ENCODE data around the gene NOXO1.
"Not testable (repeated sequence)": the region's sequence is repeated elsewhere in the genome, so short reads cannot be mapped to it uniquely, and the experiment has no call there.

Gene NOXO1

GRCh38 chr16:1981398-1981836 is at the start of gene NOXO1:
Gene NOXO1 (minus strand): TSS chr16:1981469. CDS start chr16:1981179, 290 bp downstream.
- no peak for DNase-seq (ENCODE audit: low read depth)

GRCh38 chr16:2030036-2030435 is 48.8 kb upstream of the NOXO1 start:
- no peak for DNase-seq (ENCODE audit: low read depth)

GRCh38 chr16:2029350-2029749 is 48.1 kb upstream of the NOXO1 start:
- DNase-seq (ENCODE audit: low read depth), result no peak

GRCh38 chr16:2028620-2029220 is 47.5 kb upstream of the NOXO1 start:
- no peak for DNase-seq (ENCODE audit: low read depth)

GRCh38 chr16:2028146-2028545 is 46.9 kb upstream of the NOXO1 start:
- DNase-seq (ENCODE audit: low read depth), result no peak

- DNase-seq (ENCODE audit: low read depth), result no peak
Measured at GRCh38 chr16:2027024-2028010, 46.0 kb upstream of the NOXO1 start.

- DNase-seq (ENCODE audit: low read depth), result no peak
Measured at GRCh38 chr16:2026461-2027023, 45.3 kb upstream of the NOXO1 start, which contains the start of gene NHERF2. Gene NHERF2 (plus strand): TSS chr16:2026902. CDS start chr16:2027006, 104 bp downstream.

GRCh38 chr16:2025878-2026460 is 44.7 kb upstream of the NOXO1 start:
- DNase-seq (ENCODE audit: low read depth), result no peak

- no peak for DNase-seq (ENCODE audit: low read depth)
Measured at GRCh38 chr16:2025251-2025650, 44.0 kb upstream of the NOXO1 start.

- DNase-seq (ENCODE audit: low read depth), result no peak
Measured at GRCh38 chr16:2024032-2024420, 42.8 kb upstream of the NOXO1 start.

- peak; percentile 92 for DNase-seq (ENCODE audit: low read depth)
Measured at GRCh38 chr16:2023092-2024031, 42.1 kb upstream of the NOXO1 start.

GRCh38 chr16:2022723-2023091 is 41.4 kb upstream of the NOXO1 start:
- no peak for DNase-seq (ENCODE audit: low read depth)

GRCh38 chr16:2019921-2020831 is 38.9 kb upstream of the NOXO1 start:
- DNase-seq (ENCODE audit: low read depth), result no peak

GRCh38 chr16:2019518-2019920 is 38.2 kb upstream of the NOXO1 start, which contains the start of gene NPW:
Gene NPW (plus strand): TSS chr16:2019785.
- no peak for DNase-seq (ENCODE audit: low read depth)

- no peak for DNase-seq (ENCODE audit: low read depth)
Measured at GRCh38 chr16:2016407-2016922, 35.2 kb upstream of the NOXO1 start.

- DNase-seq (ENCODE audit: low read depth), result no peak
Measured at GRCh38 chr16:2015947-2016208, 34.6 kb upstream of the NOXO1 start.

GRCh38 chr16:2015117-2015946 is 34.1 kb upstream of the NOXO1 start:
- no peak for DNase-seq (ENCODE audit: low read depth)

GRCh38 chr16:2013527-2013926 is 32.3 kb upstream of the NOXO1 start:
- DNase-seq (ENCODE audit: low read depth), result no peak

- not testable (repeated sequence) for DNase-seq (ENCODE audit: low read depth)
Measured at GRCh38 chr16:2011726-2012125, 30.5 kb upstream of the NOXO1 start.

Data from stimulated activated CD8-positive, alpha-beta memory T cell treated with anti-CD3 and anti-CD28 coated beads, Interleukin-15, amount 100 ng/mL, for 1 hour (primary cell).